Urothelium cell line (cell line): ENCODE results near the gene BBS7.

Source experiments
- DNase-seq: peaks from one replicate; pipeline ENCODE4 v3.0.0; 2011; ENCODE audit warnings: low spot score, mixed read lengths
- FAIRE-seq: peaks from 2 replicates; lab custom pipeline; 2011; peaks lifted over from hg19 to GRCh38; lab: Jason Lieb, UNC

BBS7 gene, protein sequence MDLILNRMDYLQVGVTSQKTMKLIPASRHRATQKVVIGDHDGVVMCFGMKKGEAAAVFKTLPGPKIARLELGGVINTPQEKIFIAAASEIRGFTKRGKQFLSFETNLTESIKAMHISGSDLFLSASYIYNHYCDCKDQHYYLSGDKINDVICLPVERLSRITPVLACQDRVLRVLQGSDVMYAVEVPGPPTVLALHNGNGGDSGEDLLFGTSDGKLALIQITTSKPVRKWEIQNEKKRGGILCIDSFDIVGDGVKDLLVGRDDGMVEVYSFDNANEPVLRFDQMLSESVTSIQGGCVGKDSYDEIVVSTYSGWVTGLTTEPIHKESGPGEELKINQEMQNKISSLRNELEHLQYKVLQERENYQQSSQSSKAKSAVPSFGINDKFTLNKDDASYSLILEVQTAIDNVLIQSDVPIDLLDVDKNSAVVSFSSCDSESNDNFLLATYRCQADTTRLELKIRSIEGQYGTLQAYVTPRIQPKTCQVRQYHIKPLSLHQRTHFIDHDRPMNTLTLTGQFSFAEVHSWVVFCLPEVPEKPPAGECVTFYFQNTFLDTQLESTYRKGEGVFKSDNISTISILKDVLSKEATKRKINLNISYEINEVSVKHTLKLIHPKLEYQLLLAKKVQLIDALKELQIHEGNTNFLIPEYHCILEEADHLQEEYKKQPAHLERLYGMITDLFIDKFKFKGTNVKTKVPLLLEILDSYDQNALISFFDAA

DNA sequence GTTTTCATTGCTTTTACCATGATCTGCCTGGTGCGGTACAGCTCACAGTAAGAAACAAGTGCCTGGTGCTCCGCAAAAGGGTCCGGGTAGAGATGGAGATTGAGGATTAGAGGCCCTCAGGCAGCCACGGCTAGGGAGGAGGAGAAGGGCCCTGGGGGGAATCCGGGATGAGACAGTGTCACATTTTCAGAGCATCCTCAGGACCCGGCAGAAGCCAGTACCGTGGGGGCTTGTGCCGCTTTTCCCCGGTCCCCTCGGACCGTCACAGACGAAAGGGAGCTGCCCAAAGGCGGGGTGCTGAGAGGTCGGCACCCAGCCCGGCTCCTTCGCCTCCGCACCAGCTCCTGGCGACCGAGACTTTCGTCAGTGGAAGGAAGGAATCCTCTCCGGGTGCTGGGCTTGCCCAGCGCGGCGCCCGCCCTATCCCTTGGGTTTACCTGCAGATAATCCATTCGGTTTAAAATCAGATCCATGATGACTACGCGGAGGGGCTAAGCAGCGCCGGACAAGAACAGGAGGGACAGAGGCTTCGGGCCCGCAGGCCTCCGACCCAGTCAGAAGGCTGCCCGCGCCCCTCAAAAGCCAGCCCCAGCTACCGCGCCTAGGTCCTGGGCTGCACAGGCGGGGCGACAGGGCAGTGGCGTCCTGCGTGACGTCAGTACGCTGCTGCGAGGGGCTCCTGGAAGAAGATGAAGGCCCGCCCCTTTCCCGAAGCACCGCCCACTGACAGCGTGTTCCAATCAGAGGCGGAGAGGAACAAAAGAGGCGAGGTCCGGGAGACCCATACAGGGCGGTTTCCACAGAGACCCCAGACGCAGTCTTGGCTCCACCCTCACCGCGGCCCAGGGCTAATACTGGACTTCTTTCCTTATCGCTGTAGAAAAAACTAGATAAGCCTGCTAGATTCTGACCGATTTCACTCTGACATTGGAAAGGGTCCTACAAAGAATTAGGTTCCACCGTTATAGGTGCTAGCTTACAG is at the start of gene BBS7:
BBS7 (minus strand) TSS at position 634 of the 982 bp plus-strand sequence; CDS start at position 473, 161 bp downstream.
- DNase-seq (peak; percentile 97), FAIRE-seq (peak; percentile 53)

DNA sequence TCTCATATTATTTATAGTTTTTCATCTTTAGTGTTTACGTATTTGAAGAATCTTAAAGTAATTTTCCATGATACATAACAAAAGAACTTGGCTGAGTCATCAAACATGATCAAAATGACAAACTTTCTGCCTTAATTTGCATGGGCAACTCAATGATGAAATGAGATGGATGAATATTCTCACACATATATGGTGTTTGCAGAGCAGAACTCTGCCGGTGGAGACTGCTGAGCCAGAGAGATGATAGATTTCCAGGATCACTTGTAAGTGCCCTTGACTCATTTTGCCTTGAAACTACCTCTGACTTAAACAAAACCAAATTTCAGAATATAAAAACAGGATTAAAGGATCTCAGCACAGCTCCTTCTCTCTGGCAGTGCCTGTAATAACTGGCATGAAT is 43.4 kb upstream of the BBS7 start:
- no peak for DNase-seq
- no peak for FAIRE-seq

DNA sequence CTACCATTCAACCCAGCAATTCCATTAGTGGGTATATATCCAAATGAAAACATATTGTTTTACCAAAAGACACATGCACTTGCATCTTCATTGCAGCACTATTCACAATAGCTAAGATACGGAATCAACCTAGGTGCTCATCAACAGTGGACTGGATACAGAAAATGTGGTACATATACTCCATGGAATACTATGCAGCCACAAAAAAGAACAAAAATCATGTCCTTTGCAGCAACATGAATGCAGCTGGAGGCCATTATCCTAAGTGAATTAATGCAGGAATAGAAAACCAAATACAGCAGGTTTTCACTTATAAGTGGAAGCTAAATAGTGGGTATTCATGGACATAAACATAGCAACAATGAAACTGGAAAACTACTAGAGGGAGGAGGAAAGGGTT is 38.1 kb upstream of the BBS7 start:
- FAIRE-seq (no peak), DNase-seq (no peak)

DNA sequence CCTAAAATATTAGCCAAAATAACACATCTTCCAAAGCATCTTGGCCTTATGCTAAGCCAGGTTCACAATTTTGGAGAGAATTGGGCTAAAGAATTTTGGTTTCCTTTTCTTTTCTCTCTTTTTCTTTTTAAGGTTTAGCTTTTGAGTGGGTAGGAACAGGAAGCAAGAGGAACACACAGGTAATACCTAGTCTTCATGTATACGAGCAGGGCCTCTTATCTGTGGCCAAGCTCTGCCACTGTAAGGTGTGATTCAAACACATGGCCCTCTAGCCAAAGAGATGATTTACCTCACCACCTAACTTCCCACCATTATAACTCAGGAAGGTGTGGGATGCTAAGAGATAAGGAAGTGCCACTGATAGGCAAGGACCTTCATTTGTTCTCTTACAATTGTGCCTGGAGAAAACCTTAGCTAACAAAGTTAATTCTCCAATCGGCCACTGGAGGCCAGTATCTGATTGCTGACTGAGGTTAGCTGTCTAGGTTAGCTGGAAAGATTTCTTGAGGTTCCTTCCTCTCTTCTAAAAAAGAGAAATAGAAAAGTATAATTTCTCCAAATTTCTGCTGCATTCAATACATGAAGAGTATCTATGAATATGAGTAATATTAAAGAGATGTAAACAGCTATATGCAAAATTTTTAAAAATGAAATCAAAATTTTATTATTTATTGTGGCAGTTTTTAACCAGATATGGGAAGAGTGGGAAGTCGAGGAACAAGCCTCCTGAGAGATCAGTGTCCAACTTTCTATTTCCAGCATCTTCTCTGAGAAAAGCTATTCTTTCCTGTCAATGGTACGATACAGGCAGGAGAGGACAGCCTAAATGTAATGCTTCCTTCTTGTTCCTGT is 30.1 kb upstream of the BBS7 start:
- no peak for FAIRE-seq
- DNase-seq = peak; percentile 52

DNA sequence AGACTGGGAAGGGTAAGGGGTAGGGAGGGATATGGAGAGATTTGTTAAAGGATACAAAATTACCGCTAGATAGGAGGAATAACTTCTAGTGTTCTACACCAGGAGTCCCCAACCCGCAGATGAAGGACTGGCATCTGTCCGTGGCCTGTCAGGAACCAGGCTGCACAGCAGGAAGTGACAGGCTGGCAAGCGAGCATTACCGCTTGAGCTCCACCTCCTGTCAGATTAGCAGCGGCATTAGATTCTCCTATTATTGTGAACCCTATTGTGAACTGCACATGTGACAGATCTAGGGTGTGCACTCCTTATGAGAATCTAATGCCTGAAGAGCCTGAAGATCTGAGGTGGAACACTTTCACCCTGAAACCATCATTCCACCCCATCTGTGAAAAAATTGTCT is 27.9 kb upstream of the BBS7 start:
- no peak for DNase-seq
- FAIRE-seq = no peak

DNA sequence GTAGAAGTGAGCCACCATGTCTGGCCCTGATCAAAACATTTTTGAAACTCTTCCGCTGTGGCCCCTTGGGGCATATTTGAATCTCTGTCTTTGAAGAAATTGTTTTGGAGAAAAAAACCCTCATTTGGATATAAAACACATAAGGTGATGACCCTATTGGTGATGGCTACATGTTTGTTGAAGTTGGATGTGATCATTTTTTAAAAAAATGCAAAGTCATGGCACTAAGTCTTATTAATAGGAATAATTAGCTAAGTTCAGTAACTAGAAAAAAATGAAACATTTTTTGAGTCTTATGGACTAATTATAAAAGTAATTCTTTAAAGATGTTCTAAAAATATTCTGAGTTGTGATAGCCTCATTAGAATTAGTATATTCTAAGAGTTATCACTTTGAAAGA is 17.9 kb upstream of the BBS7 start:
- FAIRE-seq (no peak), DNase-seq (no peak)

DNA sequence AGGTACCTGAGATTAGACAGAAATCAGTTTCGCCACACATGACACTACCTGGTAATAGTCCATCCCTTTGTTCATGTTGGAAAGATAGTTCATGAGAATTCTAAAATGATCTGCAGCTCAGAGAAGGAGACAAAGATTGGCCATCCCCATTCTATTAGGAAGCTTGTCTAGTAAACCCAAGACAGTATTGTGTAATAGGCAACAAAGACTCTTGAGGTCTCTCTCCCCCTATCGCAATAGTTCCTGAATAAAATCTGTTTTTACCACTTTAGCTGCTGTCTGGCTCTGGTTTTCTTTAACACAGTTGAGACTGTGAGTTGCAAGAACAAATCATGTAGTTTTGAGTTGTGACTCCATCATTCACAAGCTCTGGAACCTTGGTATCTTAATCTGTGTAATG is 14.8 kb upstream of the BBS7 start:
- DNase-seq (no peak), FAIRE-seq (no peak)

DNA sequence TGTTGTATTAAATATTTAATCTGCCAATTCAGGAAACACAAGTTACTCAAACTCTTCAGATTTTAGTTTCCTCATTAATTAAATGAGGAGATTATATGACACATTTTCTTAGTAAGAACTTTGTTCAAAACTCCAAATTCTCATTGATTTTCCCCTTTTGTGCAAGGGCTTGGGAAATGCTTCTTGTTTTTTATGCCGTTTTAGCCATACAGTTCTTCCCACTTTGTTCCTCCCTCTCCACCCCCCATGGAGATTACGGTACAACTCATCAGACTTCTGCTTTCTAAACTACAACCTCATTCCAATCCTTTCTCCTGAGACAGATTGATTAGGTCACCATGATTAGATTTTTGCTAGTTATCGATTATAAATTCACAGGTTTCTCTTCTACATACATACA is 10.9 kb upstream of the BBS7 start:
- FAIRE-seq = no peak
- DNase-seq = no peak

DNA sequence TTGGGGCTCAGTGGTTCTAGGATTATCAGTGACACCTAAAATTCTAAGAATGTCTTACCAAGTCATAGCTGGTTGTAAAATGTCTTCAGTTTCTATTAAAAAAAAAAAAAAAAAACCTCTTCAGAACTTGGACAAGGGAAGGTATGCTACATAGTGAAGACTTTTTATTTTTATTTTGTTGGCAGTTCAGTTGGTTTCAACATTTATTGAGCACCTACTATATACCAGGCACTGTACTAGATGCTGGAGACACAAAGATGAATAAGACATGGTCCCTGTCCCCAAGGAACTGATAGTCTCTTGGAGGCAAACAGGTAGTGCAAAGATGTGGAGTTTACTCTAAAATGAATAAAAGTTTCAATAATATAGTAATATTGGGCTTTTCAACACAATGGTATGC is 8.9 kb upstream of the BBS7 start:
- no peak for FAIRE-seq
- no peak for DNase-seq

DNA sequence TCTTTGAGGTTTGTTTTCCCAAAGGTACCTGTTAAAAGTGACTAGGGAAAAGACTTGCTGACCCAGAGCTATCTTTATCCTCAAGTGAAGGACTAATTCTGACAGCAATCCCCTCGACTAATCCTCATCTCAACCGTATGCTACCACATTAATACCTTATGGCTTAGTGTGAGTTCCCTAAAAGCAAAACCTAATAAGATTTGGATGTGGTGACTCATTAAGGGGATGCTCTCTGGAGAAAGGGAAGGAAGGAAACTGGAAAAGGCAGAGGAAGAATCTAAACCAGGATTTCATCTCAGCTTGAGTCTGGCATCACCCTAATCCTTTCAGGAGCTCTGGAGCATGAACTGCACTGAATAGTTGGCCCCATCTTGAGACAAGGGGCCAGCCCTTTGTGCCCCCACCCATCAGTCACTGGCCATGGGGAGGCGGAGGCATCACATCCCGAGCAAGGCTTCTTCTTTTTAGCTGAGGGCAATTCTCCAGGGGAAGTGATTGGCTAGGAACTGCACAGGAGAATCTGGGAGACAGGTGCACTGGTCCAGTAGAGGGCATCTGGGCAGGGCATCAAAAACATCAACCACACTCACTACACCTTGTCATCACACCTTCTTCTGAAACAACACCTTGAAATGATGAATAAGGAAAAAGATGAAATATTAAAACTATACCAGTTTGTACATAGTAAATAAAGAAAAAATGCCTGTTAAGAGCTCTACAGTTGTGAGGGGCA is 6.9 kb upstream of the BBS7 start:
- FAIRE-seq = no peak
- DNase-seq = no peak

DNA sequence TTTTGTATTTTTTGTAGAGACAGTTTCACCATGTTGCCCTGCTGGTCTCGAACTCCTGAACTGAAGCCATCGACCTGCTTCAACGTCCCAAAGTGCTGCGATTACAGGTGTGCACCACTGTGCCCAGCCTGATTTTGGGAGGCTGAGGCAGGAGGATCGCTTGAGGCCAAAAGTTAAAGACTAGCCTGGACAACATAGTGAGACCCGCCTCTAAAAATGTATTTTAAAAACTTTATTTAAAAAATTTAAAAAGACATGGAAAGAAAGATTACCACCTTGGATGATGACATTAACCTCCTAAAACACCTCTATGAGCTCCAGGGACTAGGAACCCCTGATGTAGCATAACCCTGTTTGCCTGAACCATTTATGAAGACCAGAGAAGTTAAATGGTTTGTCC is 5.8 kb upstream of the BBS7 start:
- FAIRE-seq = no peak

DNA sequence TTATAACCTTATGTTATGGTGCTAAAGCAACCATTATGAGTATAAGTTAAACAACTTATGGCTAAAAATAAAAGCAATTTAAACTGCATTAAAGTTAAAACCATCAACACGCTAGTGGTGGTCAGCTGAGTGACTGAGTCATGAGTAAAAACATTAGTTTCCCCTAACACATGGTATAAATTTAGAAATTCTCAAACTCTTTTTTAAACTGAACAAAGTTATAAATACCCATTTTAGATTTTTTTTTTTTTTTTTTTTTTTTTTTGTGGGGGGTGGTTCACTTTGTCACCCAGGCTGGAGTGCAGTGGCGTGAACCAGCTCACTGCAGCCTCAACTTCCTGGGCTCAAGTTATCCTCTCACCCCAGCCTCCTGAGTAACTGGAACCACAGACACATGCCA is 5.4 kb upstream of the BBS7 start:
- DNase-seq (no peak), FAIRE-seq (no peak)

More for the DNA sequence above, 5.8 kb upstream of the BBS7 start:
- no peak for DNase-seq

DNA sequence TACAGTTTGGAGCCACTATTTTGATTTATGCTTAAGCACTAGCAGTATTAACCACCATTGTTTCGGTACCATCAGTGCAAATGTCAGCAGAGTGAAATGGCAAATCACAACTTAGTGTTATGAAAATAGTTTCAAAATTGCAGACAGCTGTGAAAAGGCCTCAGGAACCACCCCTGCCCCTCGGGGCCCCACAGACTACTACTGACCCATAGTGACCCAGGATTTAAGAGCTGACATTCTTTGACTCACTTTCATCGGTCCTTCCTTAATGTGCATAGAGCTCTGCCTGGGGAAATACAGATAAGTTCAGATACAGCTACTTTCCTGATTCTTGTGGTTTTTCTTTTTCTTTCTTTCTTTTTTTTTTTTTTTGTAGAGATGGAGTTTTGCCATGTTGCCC is 3.3 kb upstream of the BBS7 start:
- DNase-seq (no peak), FAIRE-seq (no peak)

DNA sequence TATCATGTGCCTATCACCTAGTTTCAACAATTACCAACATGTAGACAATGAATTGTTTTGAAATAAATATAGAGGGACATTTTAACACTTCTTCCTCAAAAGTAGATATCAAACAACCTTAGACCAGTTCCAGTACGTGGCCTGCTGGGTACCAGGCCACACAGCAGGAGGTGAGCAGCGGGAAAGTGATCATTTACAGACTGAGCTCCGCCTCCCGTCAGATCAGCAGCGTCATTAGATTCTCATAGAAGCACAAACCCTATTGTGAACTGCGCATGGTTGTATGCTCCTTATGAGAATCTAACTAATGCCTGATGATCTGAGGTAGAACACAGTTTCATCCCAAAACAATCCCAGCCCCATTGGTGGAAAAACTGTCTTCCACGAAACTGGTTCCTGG is 6.5 kb downstream of the BBS7 start:
- FAIRE-seq (no peak), DNase-seq (no peak)

DNA sequence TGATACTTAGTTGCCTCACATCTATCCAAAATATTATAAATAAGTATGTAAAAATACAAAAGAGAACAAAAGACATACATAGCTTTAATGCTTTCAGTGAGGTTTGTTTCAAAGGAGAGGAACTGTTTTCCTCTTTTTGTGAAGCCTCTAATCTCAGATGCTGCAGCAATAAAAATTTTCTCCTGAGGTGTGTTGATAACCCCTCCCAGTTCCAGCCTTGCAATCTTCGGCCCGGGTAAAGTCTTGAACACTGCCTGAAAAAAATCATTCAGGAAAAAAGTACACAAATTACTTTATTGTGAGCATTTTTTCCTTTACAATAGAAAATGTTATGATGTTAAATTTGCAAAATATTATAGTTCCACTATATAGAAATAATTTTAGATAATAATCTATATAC is 8.8 kb downstream of the BBS7 start:
- FAIRE-seq = no peak
- no peak for DNase-seq

DNA sequence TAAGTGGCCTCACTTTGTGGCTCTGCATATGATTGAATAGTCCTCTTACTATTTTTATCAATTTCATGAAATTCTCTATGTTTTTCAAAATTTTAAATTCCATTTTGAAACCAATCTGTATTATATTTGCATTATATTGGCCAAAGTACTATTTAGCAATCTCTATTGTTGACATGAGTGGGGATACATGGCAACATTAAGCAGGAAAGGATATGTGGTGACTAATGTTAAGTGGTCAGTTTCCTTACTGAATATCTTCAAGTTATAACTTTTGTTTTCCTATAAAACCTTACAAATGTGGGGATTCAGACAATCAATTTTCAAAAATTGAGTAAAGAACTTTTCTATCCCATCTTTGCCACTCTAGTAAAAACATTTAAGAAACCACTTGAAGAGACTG is 10.2 kb downstream of the BBS7 start:
- no peak for FAIRE-seq

DNA sequence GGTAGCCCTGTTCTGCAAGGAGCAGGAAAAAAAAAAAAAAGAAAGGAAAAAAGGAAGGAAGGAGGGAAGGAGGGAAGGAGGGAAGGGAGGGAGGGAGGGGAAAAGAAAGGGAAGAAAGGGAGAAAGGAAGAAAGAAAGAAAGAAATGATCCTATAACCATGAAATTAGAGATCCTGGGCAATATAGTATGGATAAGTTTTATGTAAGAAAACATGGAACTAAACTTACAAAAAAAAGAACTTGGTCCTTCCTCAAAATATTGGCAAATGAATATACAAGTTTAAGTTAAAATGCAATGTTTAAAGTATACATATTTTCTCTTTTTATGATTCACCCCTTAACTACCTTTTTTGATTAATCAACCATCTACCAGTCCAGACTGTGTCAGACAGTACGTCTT is 18.9 kb downstream of the BBS7 start:
- FAIRE-seq = no peak
- DNase-seq = no peak

More for the DNA sequence above, 10.2 kb downstream of the BBS7 start:
- DNase-seq = no peak

DNA sequence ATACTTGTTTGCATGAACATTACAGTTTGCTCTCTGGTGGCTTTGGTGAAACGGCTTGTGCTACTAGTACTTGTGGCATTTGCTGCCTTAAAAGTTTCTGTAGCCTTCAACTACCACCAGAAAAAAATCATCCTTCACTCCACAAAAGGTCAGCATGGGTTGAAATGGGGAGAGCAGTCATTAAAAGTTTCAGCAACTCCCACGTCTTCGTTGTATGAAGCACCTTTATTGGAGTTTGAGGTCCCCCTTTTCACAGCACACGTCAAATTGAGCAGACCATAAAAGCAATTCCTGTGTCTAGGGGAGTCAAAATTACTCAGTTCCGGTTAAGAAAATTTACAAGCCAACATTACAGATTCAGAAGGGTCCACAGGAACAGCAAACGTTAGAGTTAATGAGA is 23.6 kb downstream of the BBS7 start:
- no peak for DNase-seq
- FAIRE-seq = no peak

DNA sequence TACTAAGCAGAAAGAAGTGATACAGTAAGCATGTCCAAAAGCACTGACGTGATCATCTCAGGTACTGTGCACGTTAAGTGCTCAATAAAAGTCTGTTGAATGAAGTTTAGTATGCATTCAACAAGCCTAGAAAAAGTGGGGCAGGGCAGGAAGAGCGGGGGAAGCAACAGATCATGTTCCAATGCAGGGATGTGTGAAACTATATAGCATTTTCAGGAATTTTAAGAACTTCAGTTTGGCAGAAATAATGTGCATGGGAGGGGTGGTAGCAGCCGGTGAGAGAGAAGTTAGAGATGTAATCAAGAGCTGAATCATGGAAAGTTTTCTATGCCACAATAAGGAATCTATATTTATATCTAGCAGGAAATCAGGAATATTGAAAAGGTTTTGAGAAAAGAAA is 27.4 kb downstream of the BBS7 start:
- FAIRE-seq (no peak), DNase-seq (no peak)

DNA sequence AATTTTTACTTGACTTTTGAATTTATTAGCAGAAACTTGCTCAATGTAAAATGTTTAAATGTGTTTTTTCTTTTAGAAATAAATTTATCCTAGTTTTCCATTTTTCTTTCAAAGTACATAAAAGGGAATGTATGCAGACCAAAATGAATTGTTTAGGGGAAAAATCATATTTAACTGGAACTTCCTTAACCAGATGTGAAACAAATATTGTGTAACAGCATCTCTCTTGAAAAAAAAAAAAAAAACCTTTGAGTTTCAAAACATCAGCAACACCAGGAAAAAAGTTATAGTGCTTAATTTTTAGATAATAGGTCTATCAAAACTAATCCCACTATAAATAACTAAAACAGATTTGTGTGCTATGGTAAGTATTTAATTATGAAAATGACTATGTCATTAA is 32.1 kb downstream of the BBS7 start:
- FAIRE-seq = no peak
- DNase-seq = no peak
